GM23338 (cell line): Measurements from ENCODE around the gene WDR27. TPM values are rescaled to one million over a fixed set of nuclear protein-coding genes. Genes with fewer than 3 reads are reported as not detected.

Source experiments
- ATAC-seq: fragments of 200-7000 bp; cut with Tn5 transposase; 3 replicates; pipeline ENCODE4 v1.9.1; 2020
- DNase-seq: peaks from one replicate; pipeline ENCODE4 v3.0.0-alpha.2; 2015; ENCODE audit warnings: low spot score
- H2AFZ ChIP-seq: fragments of 200-600 bp; sonication (generic); 2 replicates; pipeline ENCODE4 v1.8.0; 2016; ENCODE audit warnings: antibody characterized with exemption, mild to moderate bottlenecking, moderate library complexity
- H3F3A ChIP-seq: fragments of 200-600 bp; sonication (generic); replicated peaks from 2 replicates; pipeline ENCODE4 v1.8.0; 2017; ENCODE audit warnings: antibody characterized with exemption, mixed run types, low read depth
- H3K27ac ChIP-seq: fragments of 200-600 bp; sonication (generic); 2 replicates; pipeline ENCODE4 v1.6.1; 2016; ENCODE audit warnings: low read depth
- H3K27me3 ChIP-seq: fragments of 200-600 bp; sonication (generic); 2 replicates; pipeline ENCODE4 v1.8.0; 2016; ENCODE audit warnings: mild to moderate bottlenecking, mixed run types, moderate library complexity; ENCODE audit not compliant: insufficient read depth
- H3K36me3 ChIP-seq: fragments of 200-600 bp; sonication (generic); 2 replicates; pipeline ENCODE4 v1.8.0; 2016; ENCODE audit warnings: mild to moderate bottlenecking; ENCODE audit not compliant: insufficient read depth
- H3K4me1 ChIP-seq: fragments of 200-600 bp; sonication (generic); 2 replicates; pipeline ENCODE4 v1.8.0; 2016; ENCODE audit warnings: mild to moderate bottlenecking, moderate library complexity; ENCODE audit not compliant: insufficient read depth
- H3K4me2 ChIP-seq: fragments of 200-600 bp; sonication (generic); 2 replicates; pipeline ENCODE4 v1.7.1; 2017; ENCODE audit warnings: mixed run types
- H3K4me3 ChIP-seq: fragments of 200-600 bp; sonication (generic); 2 replicates; pipeline ENCODE4 v1.6.1; 2016; ENCODE audit warnings: mixed run types
- H3K79me2 ChIP-seq: fragments of 200-600 bp; sonication (generic); replicated peaks from 2 replicates; pipeline ENCODE4 v1.8.0; 2017; ENCODE audit warnings: mild to moderate bottlenecking; ENCODE audit not compliant: insufficient read depth
- H3K9me2 ChIP-seq: fragments of 200-600 bp; sonication (generic); 2 replicates; pipeline ENCODE4 v1.8.0; 2017; ENCODE audit not compliant: insufficient read depth
- H4K20me1 ChIP-seq: fragments of 200-600 bp; sonication (generic); replicated peaks from 2 replicates; pipeline ENCODE4 v1.8.0; 2017; ENCODE audit warnings: mild to moderate bottlenecking; ENCODE audit not compliant: insufficient read depth
- H3K27ac Mint-ChIP-seq: 2 replicates; pipeline ENCODE4 v1.8.0; 2020; ENCODE audit warnings: inconsistent platforms, mild to moderate bottlenecking, moderate library complexity, mixed read lengths
- H3K27me3 Mint-ChIP-seq: 3 replicates; pipeline ENCODE4 v1.8.0; 2022; ENCODE audit warnings: low read depth, mild to moderate bottlenecking, moderate library complexity, mixed read lengths, inconsistent platforms; ENCODE audit not compliant: insufficient read depth, poor library complexity
- H3K36me3 Mint-ChIP-seq: 3 replicates; pipeline ENCODE4 v1.8.0; 2021; ENCODE audit warnings: low read depth, mild to moderate bottlenecking, inconsistent platforms, moderate library complexity, mixed read lengths
- H3K4me1 Mint-ChIP-seq: 3 replicates; pipeline ENCODE4 v1.8.0; 2020; ENCODE audit warnings: mild to moderate bottlenecking, inconsistent platforms, mixed read lengths
- H3K4me3 Mint-ChIP-seq: 3 replicates; pipeline ENCODE4 v1.8.0; 2021; ENCODE audit warnings: moderate library complexity, mild to moderate bottlenecking, inconsistent platforms, mixed read lengths
- H3K9me3 Mint-ChIP-seq: 3 replicates; pipeline ENCODE4 v1.8.0; 2020; ENCODE audit warnings: moderate library complexity, mild to moderate bottlenecking, inconsistent platforms, mixed read lengths
- CREB1 ChIP-seq: fragments of 250-450 bp; sonication (Bioruptor Pico); IDR thresholded peaks from 2 replicates; pipeline ENCODE4 v1.5.0; 2020; ENCODE audit warnings: low read depth, mild to moderate bottlenecking, moderate library complexity
- CTCF ChIP-seq, 2 experiments: fragments of 200-600 bp in 1 of 2; sonication (generic) in 1 of 2; conservative IDR thresholded peaks; 2 replicates each; pipeline versions ENCODE4 v1.5.1 to v1.6.1; 2016 to 2017; ENCODE audit warnings: antibody characterized with exemption in 2 of 2, low read depth in 2 of 2, mild to moderate bottlenecking in 2 of 2, moderate library complexity in 1 of 2
- ETS1 ChIP-seq: IDR thresholded peaks from 2 replicates; pipeline ENCODE4 v1.6.1; 2016; ENCODE audit warnings: antibody characterized with exemption
- EZH2 ChIP-seq: fragments of 200-600 bp; sonication (generic); IDR thresholded peaks from one replicate; pipeline ENCODE4 v1.8.0; 2017; ENCODE audit warnings: antibody characterized with exemption, mild to moderate bottlenecking, low read depth; ENCODE audit not compliant: unreplicated experiment
- EZH2phosphoT487 ChIP-seq: fragments of 200-600 bp; sonication (generic); IDR thresholded peaks from one replicate; pipeline ENCODE4 v1.8.1; 2018; ENCODE audit warnings: antibody characterized with exemption; ENCODE audit not compliant: unreplicated experiment
- JUNB ChIP-seq: IDR thresholded peaks from one replicate; pipeline ENCODE4 v1.6.1; 2016; ENCODE audit warnings: antibody characterized with exemption; ENCODE audit not compliant: unreplicated experiment
- NANOG ChIP-seq: IDR thresholded peaks from 2 replicates; pipeline ENCODE4 v1.6.1; 2016; ENCODE audit warnings: antibody characterized with exemption, borderline replicate concordance
- POLR2AphosphoS5 ChIP-seq: IDR thresholded peaks from 2 replicates; pipeline ENCODE4 v1.6.1; 2016; ENCODE audit warnings: antibody characterized with exemption, low read depth
- REST ChIP-seq: IDR thresholded peaks from one replicate; pipeline ENCODE4 v1.6.1; 2018; ENCODE audit warnings: antibody characterized with exemption; ENCODE audit not compliant: unreplicated experiment
- STAT1 ChIP-seq: IDR thresholded peaks from one replicate; pipeline ENCODE4 v1.6.1; 2016; ENCODE audit warnings: antibody characterized with exemption; ENCODE audit not compliant: unreplicated experiment
- ZNF114 ChIP-seq: fragments of 250-450 bp; sonication (Bioruptor Pico); IDR thresholded peaks from 2 replicates; pipeline ENCODE4 v1.5.0; 2020; ENCODE audit warnings: mild to moderate bottlenecking, moderate library complexity
- polyA plus RNA-seq: library from polyadenylated mRNA; unstranded; fragments of >200 nt; fragmentation: Nextera tagmentation; extraction: Ambion mirVana; gene quantifications from 2 replicates; pipeline ENCODE4 v1.2.1, GENCODE V29; 2016
- total RNA-seq: library from RNA; depleted of rRNA; stranded (reverse); fragments of >200 nt; shearing (Covaris generic); gene quantifications from 2 replicates; pipeline ENCODE4 v1.2.3, GENCODE V29; 2014

Gene WDR27
- total and polyA plus RNA-seq, 2 experiments from 2014 or later: 55.3 to 80.4 TPM

- Mint-ChIP-seq H3K4me3 (no peak overlapping the region), H3K27ac (peak overlapping the region; percentile 60), H3K9me3 (peaks cover 65% of the 10 kb centered on the region), H3K4me1 (peaks cover 21% of the 10 kb centered on the region), H3K27me3 (peaks cover 10% of the 10 kb centered on the region), H3K36me3 (peaks cover 55% of the 10 kb centered on the region)
- Histone ChIP-seq H3K27me3 (no peaks in the 10 kb centered on the region), H3F3A (no peaks in the 10 kb centered on the region), H3K27ac (no peak overlapping the region), H3K4me2 (peak overlapping the region; percentile 14; the same call in 1 of the 2 replicates), H2AFZ (peak overlapping the region; percentile 20), H3K9me2 (no peaks in the 10 kb centered on the region), H3K4me1 (peaks cover 7% of the 10 kb centered on the region), H3K79me2 (no peaks in the 10 kb centered on the region), H3K36me3 (peaks cover 12% of the 10 kb centered on the region; the same call in 1 of the 2 replicates), H3K4me3 (no peak overlapping the region), H4K20me1 (no peaks in the 10 kb centered on the region)
- no peak for TF ChIP-seq JUNB
- TF ChIP-seq EZH2: no peak
- TF ChIP-seq CTCF (conservative IDR thresholded peaks at IDR 0.05; ENCODE audit: low read depth in 2 of 2): no peak
- TF ChIP-seq EZH2phosphoT487: no peak
- TF ChIP-seq REST: no peak
- TF ChIP-seq POLR2AphosphoS5: no peak
- TF ChIP-seq STAT1: no peak
- no peak for TF ChIP-seq CREB1 (CRISPR knock-in tag)
- DNase-seq: peak; percentile 30
- peak; percentile 57 for ATAC-seq
Measured at GRCh38 chr6:169427856-169428255, 274.0 kb downstream of the WDR27 start.

- Histone ChIP-seq H3K4me3 (no peak overlapping the region), H3K27me3 (no peaks in the 10 kb centered on the region), H3K4me1 (peaks cover 7% of the 10 kb centered on the region), H2AFZ (no peak overlapping the region), H3K79me2 (no peaks in the 10 kb centered on the region), H3K9me2 (no peaks in the 10 kb centered on the region), H4K20me1 (no peaks in the 10 kb centered on the region), H3K36me3 (peaks cover 11% of the 10 kb centered on the region; the same call in 1 of the 2 replicates), H3K27ac (no peak overlapping the region), H3F3A (no peaks in the 10 kb centered on the region), H3K4me2 (no peak overlapping the region)
- peaks cover 10% of the 10 kb centered on the region for H3K27me3 Mint-ChIP-seq
- H3K9me3 Mint-ChIP-seq: peaks cover 53% of the 10 kb centered on the region
- ATAC-seq: peak; percentile 11; the same call in 2 of the 3 replicates
- H3K36me3 Mint-ChIP-seq: peaks cover 47% of the 10 kb centered on the region
- TF ChIP-seq POLR2AphosphoS5 (no peak), CTCF (conservative IDR thresholded peaks at IDR 0.05; ENCODE audit: low read depth in 2 of 2) (no peak), REST (no peak), EZH2 (no peak), STAT1 (no peak), ETS1 (no peak), ZNF114 (CRISPR knock-in tag) (no peak), EZH2phosphoT487 (no peak), CREB1 (CRISPR knock-in tag) (no peak), NANOG (no peak)
- no peak overlapping the region for H3K27ac Mint-ChIP-seq
- no peak overlapping the region for H3K4me3 Mint-ChIP-seq
- H3K4me1 Mint-ChIP-seq: peaks cover 25% of the 10 kb centered on the region
- no peak for DNase-seq
Measured at GRCh38 chr6:169426611-169427010, 275.2 kb downstream of the WDR27 start.
